ENCODE measurements around the gene STK16. TPM values are rescaled to one million over a fixed set of nuclear protein-coding genes. Genes with fewer than 3 reads are reported as not detected.

The STK16 gene
- total RNA-seq, 1 donor from 2014 or later, result 15.2 TPM

GRCh38 chr2:219207884-219208740 lies 37.2 kb upstream of the STK16 start:
- Histone ChIP-seq H3K4me1 (peaks cover 0 to 6% of the 10 kb centered on the region in 2 donors), H3K4me3 (peak overlapping the region in 1 of 2 donors; percentile 90), H3K9me3 (no peaks in the 10 kb centered on the region), H3K27ac (peak overlapping the region; percentile 91 to 99), H3K27me3 (no peaks in the 10 kb centered on the region), H3K36me3 (peaks cover 30 to 36% of the 10 kb centered on the region in 2 donors)
- intact Hi-C loops (cut with DNase I), result loop anchor here (1.0 to 2.0 kb wide), 3 partner anchors 10 to 181 kb away; partner anchors contain the start of genes ABCB6 and DNAJB2
- DNase-seq (ENCODE audit: low spot score in 2 of 2), result peak in 1 of 2 donors; percentile 63
- TF ChIP-seq CTCF (IDR thresholded peaks at IDR 0.05), result no peak

- Histone ChIP-seq H3K27me3 (no peaks in the 10 kb centered on the region), H3K4me3 (no peak overlapping the region), H3K27ac (no peak overlapping the region), H3K9me3 (no peaks in the 10 kb centered on the region), H3K36me3 (peaks cover 31 to 50% of the 10 kb centered on the region in 2 donors), H3K4me1 (peaks cover 0 to 6% of the 10 kb centered on the region in 2 donors)
- intact Hi-C loops (cut with DNase I), result loop anchor here (10.0 kb wide), 1 partner anchor 475 kb away; no protein-coding TSS in a partner anchor
- TF ChIP-seq CTCF (IDR thresholded peaks at IDR 0.05), result no peak
- DNase-seq (ENCODE audit: low spot score in 2 of 2), result peak in 1 of 2 donors; percentile 59
Measured at GRCh38 chr2:219209236-219210195, 35.8 kb upstream of the STK16 start.

- intact Hi-C loops (cut with DNase I), result loop anchor here (10.0 kb wide), 1 partner anchor 474 kb away; no protein-coding TSS in a partner anchor
- peaks cover 0 to 6% of the 10 kb centered on the region in 2 donors for H3K4me1 ChIP-seq
- peak in 1 of 2 donors; percentile 60 for DNase-seq (ENCODE audit: low spot score in 2 of 2)
- no peak for TF ChIP-seq CTCF (IDR thresholded peaks at IDR 0.05)
- H3K9me3 ChIP-seq, result no peaks in the 10 kb centered on the region
- H3K36me3 ChIP-seq, result peaks cover 39 to 56% of the 10 kb centered on the region in 2 donors
- no peak overlapping the region for H3K27ac ChIP-seq
- H3K27me3 ChIP-seq, result no peaks in the 10 kb centered on the region
- H3K4me3 ChIP-seq, result no peak overlapping the region
Measured at GRCh38 chr2:219210196-219210885, 34.9 kb upstream of the STK16 start.

GRCh38 chr2:219210886-219211362 lies 34.4 kb upstream of the STK16 start:
- DNase-seq (ENCODE audit: low spot score in 2 of 2), result peak in 1 of 2 donors; percentile 28
- Histone ChIP-seq H3K9me3 (no peaks in the 10 kb centered on the region), H3K36me3 (peaks cover 45 to 61% of the 10 kb centered on the region in 2 donors), H3K27me3 (no peaks in the 10 kb centered on the region), H3K4me1 (peaks cover 0 to 5% of the 10 kb centered on the region in 2 donors), H3K27ac (no peak overlapping the region), H3K4me3 (no peak overlapping the region)
- TF ChIP-seq CTCF (IDR thresholded peaks at IDR 0.05), result no peak
- intact Hi-C loops (cut with DNase I), result loop anchor here (10.0 kb wide), 1 partner anchor 474 kb away; no protein-coding TSS in a partner anchor

All from ascending aorta (tissue), 2 donors.